Measurements from ENCODE around the gene ACBD3.

ACBD3 gene

GRCh38 chr1:226116673-226117072 is 69.9 kb downstream of the ACBD3 start:
- in situ Hi-C loops (cut with MboI; ENCODE audit: low sequenced_read_pairs): no loop called here

- in situ Hi-C loops (cut with MboI; ENCODE audit: low sequenced_read_pairs): no loop called here
Measured at GRCh38 chr1:226112626-226113025, 73.9 kb downstream of the ACBD3 start.

GRCh38 chr1:226111883-226112261 is 74.7 kb downstream of the ACBD3 start:
- in situ Hi-C loops (cut with MboI; ENCODE audit: low sequenced_read_pairs): no loop called here

GRCh38 chr1:226111098-226111882 is 75.3 kb downstream of the ACBD3 start:
- in situ Hi-C loops (cut with MboI; ENCODE audit: low sequenced_read_pairs): no loop called here

- in situ Hi-C loops (cut with MboI; ENCODE audit: low sequenced_read_pairs): no loop called here
Measured at GRCh38 chr1:226110249-226111097, 76.1 kb downstream of the ACBD3 start.

- in situ Hi-C loops (cut with MboI; ENCODE audit: low sequenced_read_pairs): no loop called here
Measured at GRCh38 chr1:226109829-226110248, 76.7 kb downstream of the ACBD3 start.

- in situ Hi-C loops (cut with MboI; ENCODE audit: low sequenced_read_pairs): no loop called here
Measured at GRCh38 chr1:226108935-226109828, 77.4 kb downstream of the ACBD3 start.

- in situ Hi-C loops (cut with MboI; ENCODE audit: low sequenced_read_pairs): no loop called here
Measured at GRCh38 chr1:226107471-226108460, 78.8 kb downstream of the ACBD3 start.

- in situ Hi-C loops (cut with MboI; ENCODE audit: low sequenced_read_pairs): no loop called here
Measured at GRCh38 chr1:226104671-226105121, 81.8 kb downstream of the ACBD3 start.

- in situ Hi-C loops (cut with MboI; ENCODE audit: low sequenced_read_pairs): no loop called here
Measured at GRCh38 chr1:226100436-226101391, 85.8 kb downstream of the ACBD3 start.

- in situ Hi-C loops (cut with MboI; ENCODE audit: low sequenced_read_pairs): no loop called here
Measured at GRCh38 chr1:226098870-226099835, 87.4 kb downstream of the ACBD3 start.

- in situ Hi-C loops (cut with MboI; ENCODE audit: low sequenced_read_pairs): no loop called here
Measured at GRCh38 chr1:226097866-226098625, 88.5 kb downstream of the ACBD3 start.

- in situ Hi-C loops (cut with MboI; ENCODE audit: low sequenced_read_pairs): no loop called here
Measured at GRCh38 chr1:226095286-226095685, 91.3 kb downstream of the ACBD3 start.
